HG03280 (cell line): ENCODE data around the gene SLC24A4.

Experiments
- ATAC-seq: cut with Tn5 transposase; IDR thresholded peaks from one replicate; pipeline ENCODE4 v1.9.1; 2021; ENCODE audit warnings: mild to moderate bottlenecking, moderate library complexity; ENCODE audit not compliant: unreplicated experiment

The SLC24A4 gene

GRCh38 chr14:92433407-92433806 lies 110.4 kb downstream of the SLC24A4 start:
- no peak for ATAC-seq

- no peak for ATAC-seq
These were observed 112.2 kb downstream of the SLC24A4 start for GRCh38 chr14:92435154-92435553.

GRCh38 chr14:92436115-92436776 lies 113.3 kb downstream of the SLC24A4 start:
- ATAC-seq: no peak

DNA sequence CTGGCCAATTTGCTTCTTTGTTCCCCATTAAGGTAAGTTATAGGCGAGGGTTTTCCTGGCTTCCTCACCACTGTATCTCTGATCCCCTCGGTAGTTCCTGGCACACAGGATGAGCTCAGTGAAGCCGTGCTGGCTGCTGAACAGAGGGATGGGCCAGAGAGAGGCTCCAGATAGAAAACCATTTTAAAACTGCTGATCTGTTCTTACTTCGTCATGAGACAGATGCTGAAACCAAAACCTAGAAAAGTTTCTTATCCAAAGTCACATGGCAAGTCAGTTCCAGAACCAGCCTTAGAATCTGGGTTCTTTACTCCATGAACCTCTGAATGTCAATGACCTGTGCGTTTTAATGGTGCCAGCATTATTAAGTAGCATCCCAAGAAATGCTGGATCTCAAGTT lies 114.3 kb downstream of the SLC24A4 start:
- ATAC-seq: no peak

DNA sequence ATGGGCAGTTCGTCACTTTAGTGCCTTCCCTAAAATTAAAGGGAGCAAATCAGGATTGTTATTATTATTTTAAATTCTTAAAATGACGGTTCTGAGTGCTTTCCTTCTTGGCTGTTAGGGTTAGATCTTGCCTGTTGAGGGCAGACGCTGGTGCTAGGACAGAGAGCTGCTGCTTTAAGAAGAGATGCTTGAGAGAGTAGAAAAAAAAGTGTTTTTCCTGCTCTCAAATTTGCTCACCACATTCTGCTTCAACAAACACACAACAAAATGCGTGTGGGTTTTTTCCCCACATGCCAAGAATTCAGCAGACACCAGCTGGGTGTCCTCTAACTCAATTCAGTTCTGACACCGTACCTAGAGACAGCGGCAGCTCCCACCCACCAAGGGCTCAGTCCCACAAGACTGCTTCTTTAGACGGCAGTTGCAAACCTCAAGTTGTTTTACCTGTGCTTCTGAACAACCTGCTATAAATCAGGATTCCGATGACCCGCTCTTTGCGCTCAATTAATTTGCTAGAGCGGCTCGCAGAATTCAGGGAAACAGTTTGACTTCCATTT lies 114.8 kb downstream of the SLC24A4 start:
- ATAC-seq: no peak

DNA sequence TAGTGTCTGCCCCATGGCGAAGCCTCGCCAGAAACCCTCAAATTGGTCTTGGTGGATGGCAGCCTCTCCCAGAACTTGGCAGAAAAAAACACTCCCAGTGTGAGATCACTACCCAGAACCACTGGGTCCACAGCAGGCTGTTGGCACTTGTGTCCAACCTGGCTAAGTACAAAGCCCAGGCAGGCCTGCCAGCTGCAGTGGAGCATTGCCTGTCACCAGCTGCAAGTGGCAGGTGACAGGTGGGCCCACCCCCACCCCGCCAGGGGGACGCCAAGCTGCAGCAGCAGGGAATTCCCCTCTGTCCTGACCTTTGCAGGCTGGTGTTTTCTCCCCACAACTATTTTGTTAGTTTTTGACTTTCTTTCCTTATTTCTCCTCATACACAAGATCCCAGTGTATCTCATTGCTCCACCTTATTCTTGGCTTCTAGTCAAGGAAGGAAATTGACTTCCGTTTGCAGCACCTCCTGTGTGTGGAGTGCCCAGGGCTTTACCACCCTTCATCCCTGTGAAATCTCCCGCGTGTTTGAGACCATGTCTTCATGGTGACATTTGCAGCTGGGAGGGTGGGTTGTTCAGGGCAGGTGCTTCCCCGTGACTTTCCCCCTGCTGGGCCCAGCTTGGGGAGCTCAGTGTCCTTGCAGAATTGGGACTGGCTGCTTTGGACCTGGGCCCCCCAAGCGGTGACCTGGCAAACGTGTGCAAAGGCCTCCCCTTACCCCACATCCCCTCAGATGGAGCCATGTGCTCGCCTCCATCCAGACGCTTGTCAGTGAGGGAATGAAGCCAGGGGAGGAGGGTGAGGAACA lies 116.8 kb downstream of the SLC24A4 start:
- ATAC-seq: no peak

- ATAC-seq: no peak
These were observed 117.5 kb downstream of the SLC24A4 start for GRCh38 chr14:92440345-92441003.

DNA sequence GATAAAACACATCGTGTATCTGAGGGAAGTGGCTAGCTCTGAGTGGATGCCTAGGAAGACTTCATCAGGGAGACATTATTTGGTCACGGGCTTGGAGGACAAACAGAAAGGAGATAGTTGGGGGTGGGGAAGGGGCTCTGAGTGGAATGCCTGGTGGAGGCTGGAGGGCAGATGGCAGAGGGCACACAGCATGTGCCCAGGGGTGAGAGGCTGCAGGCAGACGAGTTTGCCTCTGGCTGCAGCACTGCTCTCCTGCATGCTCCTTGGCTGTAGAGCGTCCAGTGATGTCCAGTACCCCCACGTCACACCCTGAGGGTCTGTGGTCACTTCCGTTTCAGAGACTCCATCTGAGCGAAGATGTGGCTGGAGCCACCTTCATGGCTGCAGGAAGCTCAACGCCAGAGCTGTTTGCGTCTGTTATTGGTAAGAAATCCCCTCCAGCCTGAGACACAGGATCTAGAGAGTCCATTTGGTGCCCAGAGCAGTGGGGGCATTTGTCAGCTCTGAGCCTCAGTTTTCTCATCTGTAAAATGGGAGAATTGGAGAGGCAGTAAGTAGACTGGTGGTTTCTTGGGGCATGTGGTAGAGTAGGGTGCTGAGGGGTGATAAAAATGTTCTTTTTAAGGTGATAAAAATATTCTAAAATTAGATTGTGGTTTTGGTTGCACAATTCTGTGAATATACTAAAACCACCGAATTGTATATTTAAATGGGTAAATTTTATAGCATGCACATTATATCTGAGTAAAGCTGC lies 119.0 kb downstream of the SLC24A4 start:
- no peak for ATAC-seq

DNA sequence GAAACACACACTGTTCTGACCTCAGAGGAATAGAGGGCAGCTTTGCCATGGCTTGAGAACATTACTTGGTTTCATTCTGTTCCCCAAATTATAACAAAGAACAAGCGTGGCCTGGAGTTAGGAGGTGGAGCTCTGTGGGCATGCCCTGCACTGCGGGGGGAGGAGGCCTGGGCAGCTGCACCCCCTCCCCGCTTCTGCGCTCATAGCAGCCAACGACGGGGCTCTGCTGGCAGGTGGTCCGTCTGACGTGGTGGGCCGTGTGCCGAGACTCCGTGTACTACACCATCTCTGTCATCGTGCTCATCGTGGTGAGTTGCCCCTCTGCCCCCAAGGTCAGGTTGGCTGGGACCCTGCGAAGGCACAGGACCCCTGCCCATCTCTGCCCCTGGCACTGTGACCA lies 120.2 kb downstream of the SLC24A4 start:
- ATAC-seq: no peak

DNA sequence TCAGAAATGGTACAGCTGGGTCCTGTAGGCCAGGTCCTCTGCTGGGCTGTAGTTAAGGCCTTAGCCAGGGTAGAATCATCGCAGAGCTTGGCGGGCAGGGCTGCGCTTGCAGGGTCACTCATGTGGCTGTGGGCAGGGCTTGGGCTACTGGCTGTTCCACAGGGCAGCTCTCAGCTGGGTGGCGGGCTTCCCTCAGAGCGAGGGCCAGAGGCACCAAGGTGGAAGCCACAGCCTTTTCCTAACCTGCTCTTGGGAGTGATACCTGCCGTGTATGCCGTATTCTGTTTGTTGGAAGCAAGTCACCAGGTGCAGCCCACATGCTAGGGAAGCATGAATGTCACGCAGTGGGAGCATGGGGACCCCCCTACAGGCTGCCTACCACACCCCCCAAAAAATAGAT lies 120.8 kb downstream of the SLC24A4 start:
- no peak for ATAC-seq

DNA sequence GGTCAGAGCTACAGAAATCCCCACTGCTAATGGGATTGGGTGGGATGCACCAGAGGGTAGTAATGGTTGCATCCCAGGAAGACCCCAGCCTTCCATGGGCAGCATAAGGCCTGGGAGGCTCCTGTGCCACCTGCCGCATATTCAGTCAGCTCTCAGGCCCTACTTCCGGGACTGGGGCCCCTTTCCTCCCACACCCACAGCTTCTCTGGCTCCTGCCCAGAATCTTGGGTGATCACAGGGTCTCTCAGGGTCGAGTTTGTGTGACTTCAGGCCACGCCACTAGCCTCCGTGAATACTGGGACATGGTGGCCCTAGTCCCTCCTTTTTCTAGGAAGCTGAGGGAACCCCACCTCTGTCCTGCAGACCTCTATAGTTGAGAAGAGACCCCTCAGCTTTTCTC lies 123.8 kb downstream of the SLC24A4 start:
- no peak for ATAC-seq

DNA sequence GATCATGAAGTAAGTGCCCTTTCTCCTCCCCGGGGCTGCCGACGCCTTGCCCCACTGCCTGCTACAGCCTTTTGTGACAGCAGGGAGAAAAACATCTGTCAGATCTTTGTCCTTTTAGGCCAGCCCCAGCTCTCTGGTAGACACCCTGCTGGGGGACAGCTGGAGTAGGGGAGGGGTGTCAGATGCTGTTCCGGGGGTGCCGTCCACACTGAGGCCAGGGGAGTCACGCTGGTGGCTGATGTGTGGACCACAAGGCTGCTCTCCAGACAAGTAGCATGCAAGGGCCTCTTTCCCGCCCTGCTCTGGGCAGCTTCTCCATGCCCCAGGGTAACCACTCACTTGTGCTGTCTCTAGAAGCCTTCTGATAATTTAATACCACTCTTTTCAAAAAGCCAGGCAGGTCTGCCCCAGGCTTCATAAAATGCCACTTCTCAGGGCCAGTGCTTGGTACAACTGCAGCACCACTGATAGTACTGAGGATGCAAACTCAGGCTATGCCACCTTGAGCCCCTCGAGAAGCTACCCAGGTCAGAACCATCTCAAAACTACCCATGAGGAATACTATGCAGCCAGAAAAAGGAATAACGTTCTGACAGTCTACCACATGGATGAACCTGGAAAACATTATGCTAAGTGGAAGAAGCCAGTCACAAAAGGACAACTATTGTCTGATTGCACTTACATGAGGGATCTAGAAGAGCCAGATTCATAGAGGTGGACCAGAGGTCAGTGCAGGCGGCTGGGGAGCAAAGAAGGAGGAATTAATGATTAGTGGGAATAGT lies 124.6 kb downstream of the SLC24A4 start:
- ATAC-seq: no peak

DNA sequence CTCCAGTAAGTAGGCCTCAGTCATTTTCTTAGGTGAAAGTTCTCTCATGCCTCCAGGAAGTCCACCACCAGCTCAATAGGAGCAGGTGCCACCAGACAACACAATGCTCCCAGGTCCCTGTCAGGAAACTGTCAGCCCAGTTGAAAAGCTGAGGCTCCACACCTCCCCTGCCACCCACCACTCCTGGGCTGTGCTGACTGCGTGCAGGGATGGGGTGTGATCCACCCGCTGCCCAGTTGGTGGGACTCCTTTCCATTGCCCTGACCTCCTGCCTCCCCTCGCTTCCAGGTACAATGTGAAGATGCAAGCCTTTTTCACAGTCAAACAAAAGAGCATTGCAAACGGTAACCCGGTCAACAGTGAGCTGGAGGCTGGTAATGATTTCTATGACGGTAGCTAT lies 125.8 kb downstream of the SLC24A4 start:
- no peak for ATAC-seq

DNA sequence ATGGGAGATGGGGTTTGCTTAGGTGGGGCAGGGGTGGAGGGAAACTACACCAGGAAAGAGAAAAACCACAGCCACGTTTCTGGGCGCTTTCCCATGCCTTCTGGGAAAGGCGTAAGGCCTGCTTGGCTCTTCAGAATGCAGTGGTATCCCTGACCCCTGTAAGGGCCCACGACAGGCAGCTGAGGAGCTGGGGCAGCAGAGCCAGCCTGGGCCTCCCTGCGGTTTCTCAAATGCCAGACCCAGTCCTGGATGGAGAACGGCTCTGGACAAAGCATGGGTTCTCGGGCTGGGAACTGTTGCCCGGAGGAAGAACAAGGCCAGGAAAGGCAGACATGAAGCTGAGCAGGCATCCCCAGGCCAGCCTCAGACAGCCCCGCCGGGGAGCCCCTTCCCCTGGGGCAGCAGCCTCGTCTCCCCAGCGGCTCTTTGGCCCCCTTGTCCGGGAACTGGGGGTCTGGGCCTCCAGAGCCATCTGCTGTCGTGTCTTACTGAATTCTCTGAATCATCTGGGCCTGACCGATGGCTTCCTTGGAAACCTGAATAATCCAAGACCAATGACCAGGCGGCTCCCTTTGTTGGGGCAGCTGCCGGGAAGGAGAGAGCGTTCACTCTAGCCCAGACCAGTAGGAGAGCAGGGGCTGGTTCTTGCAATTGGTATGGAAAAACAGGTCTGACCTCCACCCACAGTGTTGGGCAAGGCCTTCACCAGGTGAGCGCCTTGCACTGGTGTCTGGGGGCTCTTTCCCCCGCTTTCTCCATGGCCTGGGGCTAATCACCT lies 126.6 kb downstream of the SLC24A4 start:
- ATAC-seq: no peak

DNA sequence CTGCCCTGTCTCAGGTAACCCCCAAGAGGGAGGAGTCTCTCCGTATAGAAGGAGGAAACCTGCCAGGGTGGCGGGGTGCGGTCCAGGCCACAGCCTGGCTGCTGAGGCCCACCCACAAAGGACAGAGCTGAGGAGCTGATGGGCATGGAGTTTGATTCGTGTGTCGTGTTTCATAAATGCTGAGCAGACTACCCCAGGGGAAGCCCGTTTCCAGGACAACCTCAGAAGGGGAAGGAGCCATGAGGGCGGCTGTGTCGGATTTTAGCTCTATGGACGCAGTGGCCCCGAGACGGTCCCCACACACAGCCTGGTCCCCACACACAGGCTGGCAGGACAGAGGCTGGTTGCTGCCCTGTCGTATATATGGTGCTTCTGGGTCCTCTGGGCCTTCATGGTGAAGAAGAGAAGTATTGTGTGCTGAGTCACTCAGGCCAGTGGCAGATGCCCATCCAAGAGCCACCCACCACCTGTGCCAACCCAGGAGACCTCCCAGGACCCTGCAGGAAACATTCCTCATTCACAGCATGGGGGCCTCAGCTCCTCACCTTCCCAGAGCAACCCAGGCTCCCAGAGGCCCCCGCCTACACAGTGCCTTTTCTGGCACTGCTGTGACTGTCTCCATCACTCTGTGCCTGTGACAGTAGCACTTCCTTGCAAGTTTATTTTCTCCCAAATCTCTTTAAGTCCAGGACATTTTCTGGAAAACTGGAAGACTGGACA lies 127.5 kb downstream of the SLC24A4 start:
- no peak for ATAC-seq

DNA sequence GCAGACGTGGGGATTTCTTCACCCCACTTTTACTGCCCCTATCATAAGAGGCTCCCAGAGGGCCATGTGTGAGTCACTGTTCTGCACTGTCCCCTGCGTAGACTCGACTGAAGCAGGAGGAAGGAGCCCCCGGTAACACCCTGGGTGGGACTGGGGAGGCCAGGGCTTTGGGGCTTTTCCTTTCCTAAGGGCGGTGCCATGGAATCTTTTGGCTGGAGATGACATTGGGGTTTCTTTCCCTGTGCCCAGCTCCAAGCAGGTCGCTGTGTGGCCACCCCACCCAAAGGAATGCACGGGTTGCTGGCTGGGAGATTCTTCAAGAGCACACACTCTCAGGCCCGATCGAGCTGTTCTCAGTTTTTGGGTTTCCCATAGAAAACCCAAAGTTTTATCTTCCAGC lies 128.3 kb downstream of the SLC24A4 start:
- ATAC-seq: no peak

DNA sequence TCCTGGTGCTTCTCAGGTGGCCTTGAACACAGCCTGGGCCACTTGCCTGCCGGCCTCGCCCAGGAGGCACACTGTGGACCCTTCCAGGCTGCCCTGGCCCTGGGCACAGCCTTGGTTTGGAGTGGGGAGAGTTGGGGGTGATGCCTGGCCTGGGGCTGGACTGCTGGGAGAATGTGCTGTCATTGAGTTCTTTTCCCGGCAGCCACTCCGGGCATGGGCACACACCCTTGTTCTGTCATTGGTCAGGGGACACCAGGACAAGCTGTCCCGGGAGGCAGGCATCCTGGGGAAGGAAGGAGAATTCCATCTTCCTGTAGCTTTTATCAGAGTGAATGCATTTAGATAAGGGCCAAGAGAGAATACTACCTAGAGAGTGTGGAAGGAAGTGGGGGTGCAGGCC lies 128.8 kb downstream of the SLC24A4 start:
- no peak for ATAC-seq

DNA sequence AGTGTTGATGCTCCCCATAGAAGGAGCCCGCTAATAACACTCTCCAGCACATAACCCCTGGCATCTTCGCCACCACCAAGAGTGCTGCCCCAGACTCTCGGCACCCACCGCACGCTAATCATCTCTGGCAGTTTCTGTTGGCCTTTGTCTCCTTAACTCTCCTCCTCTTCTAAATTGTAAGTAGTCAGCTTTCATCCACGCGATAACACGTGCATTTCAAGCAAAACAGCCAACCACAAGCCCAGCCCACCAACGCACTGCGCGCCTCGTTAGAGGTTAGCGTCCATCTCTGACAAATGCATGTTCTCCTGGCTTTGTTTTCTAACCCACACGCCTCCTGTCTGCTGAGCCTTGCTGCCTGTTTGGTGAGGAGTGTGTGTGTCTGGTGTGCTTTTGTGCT lies 129.5 kb downstream of the SLC24A4 start:
- no peak for ATAC-seq

DNA sequence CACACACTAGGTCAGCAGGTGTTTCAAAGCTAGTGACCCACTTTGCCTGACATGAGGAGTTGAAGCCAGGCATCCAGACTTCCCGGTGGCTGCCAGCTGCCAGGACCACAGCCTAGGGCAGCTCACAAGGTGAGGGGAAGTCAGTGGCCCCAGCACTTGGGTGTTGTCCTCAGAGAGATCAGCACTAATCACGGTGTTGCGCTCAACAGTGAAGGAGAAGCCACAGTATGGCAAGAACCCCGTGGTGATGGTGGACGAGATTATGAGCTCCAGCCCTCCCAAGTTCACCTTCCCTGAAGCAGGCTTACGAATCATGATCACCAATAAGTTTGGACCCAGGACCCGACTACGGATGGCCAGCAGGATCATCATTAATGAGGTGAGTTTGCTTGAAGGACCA lies 130.7 kb downstream of the SLC24A4 start:
- no peak for ATAC-seq
